A549 (cell line): ENCODE measurements around the gene CDX1. TPM values are rescaled to one million over a fixed set of nuclear protein-coding genes. Genes with fewer than 3 reads are reported as not detected.

Experiments
- ATAC-seq, 2 experiments: fragments of 200-7000 bp in 1 of 2; fragments of >200 bp in 1 of 2; cut with Nextera tagmentation in 1 of 2; cut with Tn5 transposase in 1 of 2; 3 replicates each; pipeline versions ENCODE4 v1.8.0 to v1.9.1; 2018 to 2020; ENCODE audit warnings: mild to moderate bottlenecking in 1 of 2, moderate library complexity in 1 of 2
- CTCF ChIA-PET: fragments of 300-600 bp; sonication (Branson Sonifier 250); formaldehyde crosslinking; extraction: SDS; loops from one replicate; lab custom pipeline; 2021; ENCODE audit warnings: antibody characterized with exemption, inconsistent platforms; lab: Yijun Ruan, JAX
- POLR2A ChIA-PET: fragments of 350-600 bp; formaldehyde crosslinking; extraction: SDS; loops from one replicate; lab custom pipeline; 2021; ENCODE audit warnings: antibody characterized with exemption, inconsistent platforms; lab: Yijun Ruan, JAX
- DNase-seq, 2 experiments: peaks; one replicate each; pipeline versions ENCODE4 v3.0.0 to v3.0.0-alpha.2; 2011 to 2016; ENCODE audit warnings: low read depth in 1 of 2, low spot score in 1 of 2
- FAIRE-seq: peaks from 2 replicates; lab custom pipeline; 2011; peaks lifted over from hg19 to GRCh38; lab: Jason Lieb, UNC
- H3K27ac ChIP-seq, 2 experiments: fragments of >200 bp; sonication (Bioruptor Twin); formaldehyde crosslinking; 3 replicates each; pipeline ENCODE4 v1.5.1; 2016 to 2017
- H3K4me1 ChIP-seq: fragments of >200 bp; sonication (Bioruptor Twin); formaldehyde crosslinking; 3 replicates; pipeline ENCODE4 v1.6.1; 2016
- H3K4me2 ChIP-seq: fragments of >200 bp; sonication (Bioruptor Twin); formaldehyde crosslinking; 3 replicates; pipeline ENCODE4 v1.6.1; 2016
- H3K4me3 ChIP-seq: fragments of >200 bp; sonication (Bioruptor Twin); formaldehyde crosslinking; 3 replicates; pipeline ENCODE4 v1.5.1; 2016
- H3K9me3 ChIP-seq: fragments of >200 bp; sonication (Bioruptor Twin); formaldehyde crosslinking; 3 replicates; pipeline ENCODE4 v1.6.1; 2016
- CEBPB ChIP-seq, 2 experiments: fragments of >200 bp in 1 of 2; sonication (Bioruptor Twin) in 1 of 2; formaldehyde crosslinking in 1 of 2; IDR thresholded peaks; 2 replicates each; pipeline ENCODE4 v1.6.1; 2012 to 2016
- CTCF ChIP-seq: fragments of >200 bp; sonication (Bioruptor Twin); formaldehyde crosslinking; IDR thresholded peaks from 3 replicates; pipeline ENCODE4 v1.5.1; 2016
- EHF ChIP-seq: fragments of 250-450 bp; sonication (Bioruptor Pico); IDR thresholded peaks from 2 replicates; pipeline ENCODE4 v1.5.0; 2020; ENCODE audit warnings: mild to moderate bottlenecking
- ESRRA ChIP-seq: fragments of 150-350 bp; IDR thresholded peaks from 2 replicates; pipeline ENCODE4 v1.6.1; 2014; ENCODE audit warnings: mild to moderate bottlenecking, low read length, borderline replicate concordance
- FOXS1 ChIP-seq: fragments of 250-450 bp; sonication (Bioruptor Pico); IDR thresholded peaks from 2 replicates; pipeline ENCODE4 v1.5.0; 2020; ENCODE audit warnings: mild to moderate bottlenecking, moderate library complexity
- GATA3 ChIP-seq: IDR thresholded peaks from 2 replicates; pipeline ENCODE4 v1.6.1; 2012; ENCODE audit warnings: borderline replicate concordance
- HEYL ChIP-seq: fragments of 250-450 bp; sonication (Bioruptor Pico); IDR thresholded peaks from 2 replicates; pipeline ENCODE4 v1.8.0; 2021; ENCODE audit warnings: mild to moderate bottlenecking, moderate library complexity
- HOXA7 ChIP-seq: fragments of 250-450 bp; sonication (Bioruptor Pico); IDR thresholded peaks from 2 replicates; pipeline ENCODE4 v1.5.0; 2020; ENCODE audit warnings: mild to moderate bottlenecking, moderate library complexity
- KDM5A ChIP-seq: fragments of 200-600 bp; sonication (generic); IDR thresholded peaks from 2 replicates; pipeline ENCODE4 v1.6.1; 2016; ENCODE audit warnings: antibody characterized with exemption, mild to moderate bottlenecking
- NPAS2 ChIP-seq: fragments of 250-450 bp; sonication (Bioruptor Pico); IDR thresholded peaks from 2 replicates; pipeline ENCODE4 v1.8.0; 2022; ENCODE audit warnings: mild to moderate bottlenecking, moderate library complexity, borderline replicate concordance
- PBX3 ChIP-seq: IDR thresholded peaks from 2 replicates; pipeline ENCODE4 v1.6.1; 2012
- RAD21 ChIP-seq, 2 experiments: fragments of >200 bp in 1 of 2; sonication (Bioruptor Twin) in 1 of 2; formaldehyde crosslinking in 1 of 2; IDR thresholded peaks in 1 of 2; conservative IDR thresholded peaks in 1 of 2; 2 replicates in 1 of 2; 3 replicates in 1 of 2; pipeline ENCODE4 v1.6.1; 2012 to 2018; ENCODE audit warnings: inconsistent platforms in 1 of 2
- RCOR1 ChIP-seq: fragments of 150-350 bp; IDR thresholded peaks from 2 replicates; pipeline ENCODE4 v1.6.1; 2014; ENCODE audit warnings: antibody characterized with exemption, low read length, low read depth
- RNF2 ChIP-seq: fragments of 200-600 bp; sonication (generic); IDR thresholded peaks from 2 replicates; pipeline ENCODE4 v1.6.1; 2016; ENCODE audit warnings: low read depth, mild to moderate bottlenecking, antibody characterized with exemption, moderate library complexity, borderline replicate concordance
- USF2 ChIP-seq: fragments of 450-650 bp; IDR thresholded peaks from 2 replicates; pipeline ENCODE4 v1.6.1; 2014; ENCODE audit warnings: antibody characterized with exemption
- ZC3H11A ChIP-seq: fragments of 450-650 bp; IDR thresholded peaks from 2 replicates; pipeline ENCODE4 v1.6.1; 2014; ENCODE audit warnings: antibody characterized with exemption, mild to moderate bottlenecking
- ZSCAN20 ChIP-seq: fragments of 250-450 bp; sonication (Bioruptor Pico); IDR thresholded peaks from 2 replicates; pipeline ENCODE4 v1.8.0; 2022; ENCODE audit warnings: mild to moderate bottlenecking, moderate library complexity
- WGBS: methylation state at CpG from one replicate; pipeline ENCODE4 v1.1.6; 2017; ENCODE audit errors: missing lambda C conversion rate; 5-methylcytosine and 5-hydroxymethylcytosine counted together
- polyA plus RNA-seq, 4 experiments: library from polyadenylated mRNA; depleted of rRNA in 3 of 4; stranded (reverse); fragments of >200 nt; fragmentation: RNase III in 1 of 4; extraction: RNeasy Plus Mini Kit Qiagen cat#74134 plus additional on column Dnase treatment in 1 of 4; gene quantifications; 2 replicates in 3 of 4; 3 replicates in 1 of 4; pipeline ENCODE4 v1.2.3, GENCODE V29; 2011 to 2017

CDX1 gene
- polyA plus RNA-seq, 2 of the 4 experiments (the other 2 are of a cell fraction): not detected

GRCh38 chr5:150118561-150119229 lies 47.9 kb upstream of the CDX1 start:
- DNase-seq (no peak), FAIRE-seq (no peak), ATAC-seq (no peak)
- no peak overlapping the region for H3K27ac ChIP-seq
- no peak overlapping the region for H3K4me2 ChIP-seq
- no peak overlapping the region for H3K4me3 ChIP-seq
- 0 out of 3 replicates have a peak, but pooled peaks cover 7% of the 10 kb centered on the region for H3K4me1 ChIP-seq
- no peaks in the 10 kb centered on the region for H3K9me3 ChIP-seq
- 69% methylated on average over 11 of the region's 11 CpGs for WGBS
- TF ChIP-seq FOXS1 (CRISPR knock-in tag) (no peak), ESRRA (no peak), PBX3 (no peak), EHF (no peak), KDM5A (no peak), USF2 (no peak), CTCF (no peak), ZSCAN20 (CRISPR knock-in tag) (no peak), RNF2 (no peak), ZC3H11A (no peak)
- CTCF ChIA-PET: interaction anchor here (0.7 to 13.2 kb wide), 8 partner anchors 10 to 128 kb away, joined by 3 to 98 read pairs (median 4); partner anchors contain the start of genes HMGXB3 and TIGD6
- POLR2A ChIA-PET: no interaction called here

- Histone ChIP-seq H3K4me3 (no peak overlapping the region), H3K4me1 (0 out of 3 replicates have a peak, but pooled peaks cover 7% of the 10 kb centered on the region), H3K27ac (no peak overlapping the region), H3K9me3 (no peaks in the 10 kb centered on the region), H3K4me2 (no peak overlapping the region)
- POLR2A ChIA-PET: no interaction called here
- FAIRE-seq (no peak), ATAC-seq (peak in 1 of 2 experiments; percentile 29; a peak in 2 of 6 replicates), DNase-seq (no peak)
- TF ChIP-seq CEBPB (IDR thresholded peaks at IDR 0.05): no peak
- no peak for TF ChIP-seq RAD21 (conservative IDR thresholded peaks at IDR 0.05 in 1 of 2, IDR thresholded peaks at IDR 0.05 in 1 of 2)
- CTCF ChIA-PET: interaction anchor here (0.7 to 13.2 kb wide), 8 partner anchors 9 to 231 kb away, joined by 3 to 98 read pairs (median 4); partner anchors contain the start of genes HMGXB3 and TIGD6
- 75% methylated on average over 10 of the region's 10 CpGs for WGBS
Measured at GRCh38 chr5:150119421-150120061, 47.0 kb upstream of the CDX1 start.

- no peak for FAIRE-seq
- ChIA-PET POLR2A (no interaction called here), CTCF (interaction anchor here (1.1 to 13.2 kb wide), 4 partner anchors 9 to 231 kb away, joined by 3 to 98 read pairs (median 4); partner anchors contain the start of genes HMGXB3 and TIGD6)
- 0 out of 3 replicates have a peak, but pooled peaks cover 7% of the 10 kb centered on the region for H3K4me1 ChIP-seq
- H3K27ac ChIP-seq: no peak overlapping the region
- TF ChIP-seq HEYL (CRISPR knock-in tag) (no peak), NPAS2 (CRISPR knock-in tag) (no peak), HOXA7 (no peak), FOXS1 (CRISPR knock-in tag) (no peak), GATA3 (no peak), RCOR1 (no peak)
- no peak overlapping the region for H3K4me2 ChIP-seq
- no peak for ATAC-seq
- DNase-seq: no peak
- no peak overlapping the region for H3K4me3 ChIP-seq
- WGBS: 88% methylated on average over 3 of the region's 3 CpGs
- H3K9me3 ChIP-seq: no peaks in the 10 kb centered on the region
Measured at GRCh38 chr5:150120062-150120441, 46.5 kb upstream of the CDX1 start.
